GM04503 (cell line): ENCODE measurements around the gene ZNF865.

Source experiments
- DNase-seq: peaks from one replicate; pipeline ENCODE4 v3.0.0-alpha.2; 2012; ENCODE audit warnings: low read depth

The ZNF865 gene

DNA sequence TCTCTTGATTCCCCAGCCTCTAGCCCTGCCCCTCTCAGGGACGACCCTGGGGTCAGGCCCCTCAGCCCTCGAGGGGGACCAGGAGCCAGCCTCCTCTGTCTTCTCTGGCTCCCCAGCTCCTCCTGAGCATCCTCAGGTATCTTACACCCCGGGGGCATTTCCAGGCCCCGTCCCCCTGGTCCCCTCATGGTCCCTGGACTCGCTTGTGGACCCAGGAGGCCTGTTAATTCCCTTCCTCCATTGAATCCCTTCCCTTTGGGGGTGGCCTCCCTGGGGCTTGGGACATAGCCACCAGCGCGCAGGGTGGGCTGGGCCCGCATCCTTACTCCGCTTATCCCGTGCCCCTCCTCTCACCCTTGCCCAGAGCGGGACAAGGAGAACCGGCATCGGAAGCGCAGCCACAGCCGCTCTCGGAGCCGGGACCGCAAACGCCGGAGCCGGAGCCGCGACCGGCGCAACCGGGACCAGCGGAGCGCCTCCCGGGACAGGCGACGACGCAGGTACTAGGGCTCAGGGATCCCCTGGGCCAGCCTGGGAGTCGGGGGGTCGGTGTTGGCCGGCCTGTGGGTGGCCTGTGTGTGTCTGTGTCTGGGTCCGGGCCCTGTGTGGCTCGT, 53.5 kb downstream of the ZNF865 start:
- no peak for DNase-seq

DNA sequence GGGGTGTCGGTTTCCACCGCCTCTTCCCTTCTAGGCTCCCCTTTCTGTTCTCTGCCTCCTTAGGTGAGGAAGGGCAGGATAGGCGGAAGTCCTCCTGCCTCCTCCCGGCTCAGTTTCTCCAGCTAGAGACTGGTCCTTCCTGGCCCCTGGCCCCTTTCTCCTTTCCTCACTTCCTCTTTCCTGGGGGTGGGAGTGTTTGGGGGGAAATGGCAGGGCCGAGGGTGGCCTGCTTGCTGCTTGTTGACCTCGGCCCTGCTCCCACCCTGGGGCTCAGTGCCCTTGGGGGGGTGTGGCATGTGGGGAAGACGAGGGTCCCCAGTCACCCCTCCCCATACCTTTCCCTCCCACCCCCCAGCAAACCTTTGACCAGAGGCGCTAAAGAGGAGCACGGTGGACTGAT, 54.4 kb downstream of the ZNF865 start:
- no peak for DNase-seq

DNA sequence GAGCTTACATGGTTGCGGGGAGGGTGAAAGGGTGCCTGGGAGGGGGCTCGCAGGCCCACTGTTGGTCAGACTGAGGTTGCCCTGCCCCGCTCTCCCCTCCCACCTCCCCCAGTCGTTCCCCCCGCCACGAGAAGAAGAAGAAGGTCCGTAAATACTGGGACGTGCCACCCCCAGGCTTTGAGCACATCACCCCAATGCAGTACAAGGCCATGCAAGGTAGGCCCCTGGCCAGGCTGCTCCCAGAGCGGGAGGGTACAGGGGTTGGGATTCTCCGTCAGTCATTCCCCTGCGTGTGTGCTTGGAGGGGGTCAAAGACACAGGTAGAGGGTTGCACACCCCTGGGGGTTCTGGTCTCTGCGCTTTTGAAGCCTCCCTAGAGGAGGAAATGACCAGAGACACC, 55.0 kb downstream of the ZNF865 start:
- DNase-seq, result no peak

DNA sequence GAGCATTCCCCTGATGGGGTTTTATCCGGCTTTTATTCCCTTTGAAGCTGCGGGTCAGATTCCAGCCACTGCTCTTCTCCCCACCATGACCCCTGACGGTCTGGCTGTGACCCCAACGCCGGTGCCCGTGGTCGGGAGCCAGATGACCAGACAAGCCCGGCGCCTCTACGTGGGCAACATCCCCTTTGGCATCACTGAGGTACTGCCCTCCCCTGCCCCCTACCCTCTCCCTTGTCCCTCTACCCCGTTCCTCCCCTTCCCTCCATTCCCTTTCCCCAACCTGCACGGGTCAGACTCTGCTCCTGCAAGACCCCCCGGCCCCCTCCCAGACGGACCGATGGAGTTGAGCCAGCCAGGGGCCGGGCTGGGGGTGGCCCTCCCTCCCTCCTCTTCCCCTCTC, 55.5 kb downstream of the ZNF865 start:
- DNase-seq, result no peak

DNA sequence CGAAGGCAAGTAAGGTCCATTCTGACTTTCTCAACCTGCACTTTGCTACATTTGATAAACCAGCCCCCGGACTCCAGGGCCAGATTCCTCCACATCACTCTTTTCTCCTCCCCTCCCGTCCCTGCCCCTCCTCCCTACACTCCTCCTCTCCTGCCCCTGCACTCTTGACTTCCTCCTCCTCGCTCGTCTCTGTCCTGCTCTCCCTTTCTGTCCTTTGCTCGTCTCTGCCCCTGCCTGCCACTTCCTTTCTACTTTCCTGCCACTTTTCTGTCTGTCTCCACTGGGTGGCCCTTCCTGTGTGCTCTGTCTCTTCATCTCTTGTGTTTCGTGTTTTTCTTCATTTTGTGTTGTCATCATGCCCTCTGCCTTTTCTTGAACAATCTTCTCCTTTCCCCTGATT, 56.4 kb downstream of the ZNF865 start:
- DNase-seq, result no peak

DNA sequence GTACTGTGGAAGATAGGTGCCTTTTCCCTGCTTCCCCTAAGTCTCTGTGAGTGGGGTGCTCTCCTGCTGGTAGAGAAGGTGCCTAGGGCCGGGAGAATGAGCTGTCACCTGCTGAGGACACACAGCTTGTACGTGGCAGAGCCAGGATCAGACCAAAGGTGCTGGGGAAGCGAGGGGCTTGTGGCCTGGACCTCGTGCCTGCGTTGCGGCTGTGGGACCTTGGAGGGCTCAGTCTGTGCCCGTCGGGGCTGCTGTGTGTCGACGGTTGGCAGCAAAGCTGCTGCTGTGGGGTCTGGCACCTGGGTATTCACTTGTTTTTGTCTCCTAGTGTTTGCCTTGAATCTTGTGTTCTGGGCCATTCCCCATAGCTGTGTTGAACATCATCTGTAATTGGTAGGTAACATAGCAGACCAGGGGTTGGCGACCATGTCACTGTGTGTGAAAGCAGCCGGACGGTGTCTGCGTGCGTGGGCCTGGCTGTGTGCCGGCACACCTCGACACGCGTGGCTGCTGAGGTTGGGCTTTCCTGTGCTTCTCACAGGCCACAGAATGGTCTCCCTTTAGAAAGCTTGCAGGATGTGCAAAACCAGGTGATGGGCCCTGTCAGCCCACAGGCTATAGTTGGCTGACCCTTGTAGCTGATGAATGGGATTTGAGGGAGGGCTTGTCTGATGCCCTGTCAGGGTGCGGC, 58.5 kb downstream of the ZNF865 start:
- DNase-seq, result no peak

DNA sequence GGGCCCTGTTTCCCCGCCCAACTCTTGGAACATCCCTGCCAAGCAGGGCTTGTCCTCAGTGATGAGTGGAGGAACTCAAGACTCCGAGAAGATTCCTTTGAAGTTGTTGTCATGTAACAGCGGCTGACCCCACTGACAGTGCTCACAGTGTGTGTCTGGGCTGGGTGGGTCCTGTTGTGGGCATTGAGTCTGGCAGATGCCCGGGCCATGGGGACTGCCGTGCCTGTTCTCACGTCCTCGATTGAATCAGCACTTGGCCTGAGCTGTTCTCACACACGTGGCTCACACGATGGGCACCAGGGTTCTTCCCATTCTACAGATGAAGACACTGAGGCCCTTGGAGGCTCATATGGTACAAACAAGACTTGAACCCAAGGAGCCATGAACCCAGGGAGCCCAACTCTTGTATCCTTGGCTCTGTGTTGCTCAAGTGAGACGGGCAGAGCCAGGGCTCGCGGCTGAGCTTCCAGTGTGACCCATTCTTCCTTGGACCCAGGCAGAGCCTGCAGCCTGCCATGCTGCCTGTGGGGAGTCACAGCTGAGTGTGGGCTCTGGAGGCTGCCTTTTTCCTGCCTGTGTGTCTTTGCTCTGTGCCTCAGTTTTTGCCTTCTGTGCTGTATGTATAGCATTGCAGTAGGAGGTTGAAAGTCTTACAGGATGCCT, 61.0 kb downstream of the ZNF865 start:
- DNase-seq, result no peak
